ENCODE measurements around the gene SIRPB1.

GRCh38 chr20:1623501-1624205 lies 3.8 kb upstream of the SIRPB1 start:
- TF ChIP-seq, protein P1, sequence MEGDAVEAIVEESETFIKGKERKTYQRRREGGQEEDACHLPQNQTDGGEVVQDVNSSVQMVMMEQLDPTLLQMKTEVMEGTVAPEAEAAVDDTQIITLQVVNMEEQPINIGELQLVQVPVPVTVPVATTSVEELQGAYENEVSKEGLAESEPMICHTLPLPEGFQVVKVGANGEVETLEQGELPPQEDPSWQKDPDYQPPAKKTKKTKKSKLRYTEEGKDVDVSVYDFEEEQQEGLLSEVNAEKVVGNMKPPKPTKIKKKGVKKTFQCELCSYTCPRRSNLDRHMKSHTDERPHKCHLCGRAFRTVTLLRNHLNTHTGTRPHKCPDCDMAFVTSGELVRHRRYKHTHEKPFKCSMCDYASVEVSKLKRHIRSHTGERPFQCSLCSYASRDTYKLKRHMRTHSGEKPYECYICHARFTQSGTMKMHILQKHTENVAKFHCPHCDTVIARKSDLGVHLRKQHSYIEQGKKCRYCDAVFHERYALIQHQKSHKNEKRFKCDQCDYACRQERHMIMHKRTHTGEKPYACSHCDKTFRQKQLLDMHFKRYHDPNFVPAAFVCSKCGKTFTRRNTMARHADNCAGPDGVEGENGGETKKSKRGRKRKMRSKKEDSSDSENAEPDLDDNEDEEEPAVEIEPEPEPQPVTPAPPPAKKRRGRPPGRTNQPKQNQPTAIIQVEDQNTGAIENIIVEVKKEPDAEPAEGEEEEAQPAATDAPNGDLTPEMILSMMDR (IDR thresholded peaks at IDR 0.05; ENCODE audit: low read length), result no peak
- no peak for TF ChIP-seq EZH2 (optimal IDR thresholded peaks at IDR 0.05; ENCODE audit: low read depth, low read length)

Measured in MM.1S (cell line).